IMR-90 (cell line): ENCODE measurements around the gene CPXM2. TPM values are rescaled to one million over a fixed set of nuclear protein-coding genes. Genes with fewer than 3 reads are reported as not detected.

Experiments used
- ATAC-seq: fragments of 200-7000 bp; cut with Tn5 transposase; 2 replicates; pipeline ENCODE4 v1.9.1; 2020; ENCODE audit warnings: low read depth, mild to moderate bottlenecking, moderate library complexity
- BruUV-seq: library from RNA; stranded (reverse); fragments of 400-500 nt; replicated peaks from 2 replicates; lab custom pipeline; 2021; lab: Mats Ljungman, UMichigan
- CTCF ChIA-PET: fragments of 300-600 bp; formaldehyde crosslinking; extraction: SDS; loops from one replicate; lab custom pipeline; 2021; ENCODE audit warnings: antibody characterized with exemption; lab: Yijun Ruan, JAX
- POLR2A ChIA-PET: fragments of 300-600 bp; sonication (Branson Sonifier 250); formaldehyde crosslinking; loops from one replicate; lab custom pipeline; 2022; ENCODE audit warnings: antibody characterized with exemption; ENCODE audit not compliant: unreplicated experiment; lab: Charles Lee
- DNase-seq: peaks from one replicate; pipeline ENCODE4 v3.0.0; 2013
- H2AFZ ChIP-seq: replicated peaks from 2 replicates; pipeline ENCODE3; 2013; ENCODE audit warnings: low read length, mild to moderate bottlenecking; ENCODE audit not compliant: poor library complexity
- H2AK5ac ChIP-seq: 2 replicates; pipeline ENCODE4 v1.6.1; 2013; ENCODE audit warnings: low read depth, low read length, inconsistent platforms
- H2AK9ac ChIP-seq: replicated peaks from 2 replicates; pipeline ENCODE3; 2013; ENCODE audit warnings: mild to moderate bottlenecking, low read depth, low read length, moderate library complexity; ENCODE audit not compliant: poor library complexity
- H2BK120ac ChIP-seq: 2 replicates; pipeline ENCODE4 v1.6.1; 2013; ENCODE audit warnings: low read depth, low read length, inconsistent platforms
- H2BK15ac ChIP-seq: 3 replicates; pipeline ENCODE4 v1.6.1; 2013; ENCODE audit warnings: low read depth, low read length, inconsistent platforms
- H2BK20ac ChIP-seq: 2 replicates; pipeline ENCODE4 v1.6.1; 2013; ENCODE audit warnings: low read depth, mild to moderate bottlenecking, inconsistent platforms, low read length, moderate library complexity
- H2BK5ac ChIP-seq: 2 replicates; pipeline ENCODE4 v1.6.1; 2013; ENCODE audit warnings: mild to moderate bottlenecking, low read depth, low read length, inconsistent platforms; ENCODE audit not compliant: poor library complexity, severe bottlenecking
- H3K14ac ChIP-seq: replicated peaks from 2 replicates; pipeline ENCODE4 v1.6.1; 2013; ENCODE audit warnings: low read depth, low read length, inconsistent platforms
- H3K18ac ChIP-seq: 2 replicates; pipeline ENCODE4 v1.6.1; 2013; ENCODE audit warnings: low read depth, low read length, control low read depth
- H3K23ac ChIP-seq: 2 replicates; pipeline ENCODE4 v1.6.1; 2013; ENCODE audit warnings: low read depth, low read length, inconsistent platforms
- H3K27ac ChIP-seq: 2 replicates; pipeline ENCODE4 v1.5.1; 2013; ENCODE audit warnings: mild to moderate bottlenecking, control low read depth, low read length; ENCODE audit not compliant: insufficient read depth
- H3K27me3 ChIP-seq: 2 replicates; pipeline ENCODE4 v1.6.1; 2013; ENCODE audit warnings: low read length; ENCODE audit not compliant: control insufficient read depth, insufficient read depth
- H3K36me3 ChIP-seq: 2 replicates; pipeline ENCODE4 v1.6.1; 2013; ENCODE audit warnings: low read length, mixed read lengths; ENCODE audit not compliant: control insufficient read depth, insufficient read depth
- H3K4ac ChIP-seq: 2 replicates; pipeline ENCODE4 v1.6.1; 2013; ENCODE audit warnings: low read depth, low read length, inconsistent platforms
- H3K4me1 ChIP-seq: 2 replicates; pipeline ENCODE4 v1.6.1; 2013; ENCODE audit warnings: low read length, mixed read lengths; ENCODE audit not compliant: control insufficient read depth, insufficient read depth
- H3K4me2 ChIP-seq: 2 replicates; pipeline ENCODE4 v1.6.1; 2013; ENCODE audit warnings: low read depth, mild to moderate bottlenecking, control low read depth, low read length, moderate library complexity
- H3K4me3 ChIP-seq: 2 replicates; pipeline ENCODE4 v1.5.1; 2013; ENCODE audit warnings: low read depth, mild to moderate bottlenecking, control low read depth, low read length, moderate library complexity; ENCODE audit not compliant: insufficient read depth
- H3K56ac ChIP-seq: 2 replicates; pipeline ENCODE4 v1.6.1; 2013; ENCODE audit warnings: low read length, inconsistent platforms; ENCODE audit not compliant: insufficient read depth; ENCODE audit errors: extremely low read depth
- H3K79me1 ChIP-seq, 2 experiments: 2 replicates each; pipeline ENCODE4 v1.6.1; 2013; ENCODE audit warnings: low read length in 2 of 2, inconsistent platforms in 1 of 2, low read depth in 1 of 2
- H3K9ac ChIP-seq: 2 replicates; pipeline ENCODE4 v1.6.1; 2013; ENCODE audit warnings: low read depth, low read length, control low read depth
- H3K9me1 ChIP-seq: 2 replicates; pipeline ENCODE4 v1.6.1; 2013; ENCODE audit warnings: low read length, inconsistent platforms; ENCODE audit not compliant: insufficient read depth
- H3K9me3 ChIP-seq: 2 replicates; pipeline ENCODE4 v1.6.1; 2013; ENCODE audit warnings: low read length; ENCODE audit not compliant: control insufficient read depth, insufficient read depth
- H4K20me1 ChIP-seq: 2 replicates; pipeline ENCODE4 v1.6.1; 2013; ENCODE audit warnings: low read length, inconsistent platforms; ENCODE audit not compliant: insufficient read depth
- H4K5ac ChIP-seq: 2 replicates; pipeline ENCODE4 v1.6.1; 2013; ENCODE audit warnings: mild to moderate bottlenecking, low read depth, low read length, control low read depth
- H4K8ac ChIP-seq, 2 experiments: 2 replicates each; pipeline ENCODE4 v1.6.1; 2013; ENCODE audit warnings: low read depth in 2 of 2, low read length in 2 of 2, control low read depth in 1 of 2, inconsistent platforms in 1 of 2
- H4K91ac ChIP-seq: 2 replicates; pipeline ENCODE4 v1.6.1; 2013; ENCODE audit warnings: low read depth, low read length, inconsistent platforms; ENCODE audit not compliant: insufficient read depth
- BHLHE40 ChIP-seq: fragments of 150-350 bp; IDR thresholded peaks from 2 replicates; pipeline ENCODE4 v1.6.1; 2016; ENCODE audit warnings: mild to moderate bottlenecking, low read depth, low read length
- MAZ ChIP-seq: IDR thresholded peaks from 2 replicates; pipeline ENCODE4 v1.6.1; 2012; ENCODE audit warnings: low read depth, mild to moderate bottlenecking, low read length, improper control_type of control experiment, moderate library complexity, borderline replicate concordance
- NFE2L2 ChIP-seq: fragments of 150-350 bp; IDR thresholded peaks from 2 replicates; pipeline ENCODE4 v1.6.1; 2016; ENCODE audit warnings: low read depth, mild to moderate bottlenecking, low read length
- POLR2A ChIP-seq: IDR thresholded peaks from 2 replicates; pipeline ENCODE4 v1.6.1; 2012; ENCODE audit warnings: mild to moderate bottlenecking, low read depth, low read length
- RAD21 ChIP-seq: IDR thresholded peaks from 2 replicates; pipeline ENCODE4 v1.6.1; 2012; ENCODE audit warnings: low read length, improper control_type of control experiment
- RCOR1 ChIP-seq: IDR thresholded peaks from 2 replicates; pipeline ENCODE4 v1.6.1; 2012; ENCODE audit warnings: mild to moderate bottlenecking, low read length, improper control_type of control experiment; ENCODE audit not compliant: insufficient replicate concordance
- SMC3 ChIP-seq: fragments of 150-350 bp; IDR thresholded peaks from 2 replicates; pipeline ENCODE4 v1.6.1; 2016; ENCODE audit warnings: low read depth, mild to moderate bottlenecking, antibody characterized with exemption, low read length, moderate library complexity
- WGBS, 2 experiments: methylation state at CpG; one replicate each; pipeline versions ENCODE4 v1.1.5 to v1.1.7; 2013; ENCODE audit warnings: missing lambda C conversion rate in 2 of 2; ENCODE audit not compliant: insufficient read length in 1 of 2; ENCODE audit errors: extremely low coverage in 2 of 2; 5-methylcytosine and 5-hydroxymethylcytosine counted together
- dilution Hi-C: fragments of 300-500 bp; cut with HindIII; formaldehyde crosslinking; loops from one replicate; pipeline ENCODE4 v1.14.3; 2018; ENCODE audit warnings: low sequenced_read_pairs; ENCODE audit not compliant: unreplicated experiment
- in situ Hi-C: fragments of 300-500 bp; cut with MboI; formaldehyde crosslinking; loops from 3 replicates; pipeline ENCODE4 v1.14.3; 2019; ENCODE audit warnings: low sequenced_read_pairs, inconsistent platforms, mixed read lengths
- intact Hi-C: fragments of 100-400 bp; cut with micrococcal nuclease; formaldehyde crosslinking; loops from 2 replicates; pipeline ENCODE4 v1.10.0; 2022
- polyA plus RNA-seq, 3 experiments: library from polyadenylated mRNA; depleted of rRNA; stranded (reverse); fragments of >200 nt; gene quantifications; 2 replicates each; pipeline ENCODE4 v1.2.3, GENCODE V29; 2012; ENCODE audit warnings: low replicate concordance in 1 of 3
- total RNA-seq: library from RNA; depleted of rRNA; stranded (reverse); fragments of >200 nt; gene quantifications from 2 replicates; pipeline ENCODE4 v1.2.3, GENCODE V29; 2012

Gene CPXM2
- total and polyA plus RNA-seq, 2 of the 4 experiments (the other 2 are of a cell fraction) = not detected

DNA sequence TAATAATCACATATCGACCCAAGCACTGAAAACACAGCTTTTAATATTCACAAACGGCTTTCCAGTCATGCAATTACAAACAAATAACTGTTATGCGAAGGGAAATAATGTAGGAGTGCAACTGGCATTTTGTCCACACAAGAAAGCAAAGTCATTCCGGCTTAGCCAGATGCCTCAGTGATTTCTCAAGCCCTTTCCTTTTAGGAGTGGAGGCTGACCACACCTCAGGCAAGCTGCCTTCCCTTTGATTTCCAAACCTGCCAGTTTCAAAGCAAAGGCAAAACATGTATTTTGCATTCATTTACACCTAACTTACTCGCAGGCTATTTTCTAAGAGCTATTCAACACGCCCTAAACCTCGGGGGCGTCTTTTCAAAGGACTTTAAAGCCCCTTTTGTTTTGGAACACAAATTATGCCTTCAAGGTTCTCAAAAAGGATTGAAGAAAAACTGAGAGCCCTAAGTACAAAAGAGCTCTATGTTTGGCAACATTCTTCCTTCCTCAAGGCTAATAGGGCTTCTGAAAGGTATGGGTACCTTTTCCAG lies 109.6 kb downstream of the CPXM2 start:
- TF ChIP-seq RAD21 (no peak), NFE2L2 (no peak), MAZ (no peak), SMC3 (no peak), RCOR1 (no peak), POLR2A (no peak), BHLHE40 (no peak)
- Histone ChIP-seq H3K9me3 (peaks cover 42% of the 10 kb centered on the region), H4K8ac (no peak overlapping the region), H2AK5ac (no peak overlapping the region), H3K4me2 (no peak overlapping the region), H3K9me1 (no peaks in the 10 kb centered on the region), H3K27me3 (no peaks in the 10 kb centered on the region), H3K9ac (no peak overlapping the region), H2BK15ac (no peak overlapping the region), H3K18ac (no peak overlapping the region), H3K56ac (no peak overlapping the region), H2BK20ac (no peak overlapping the region), H2AFZ (no peak overlapping the region), H4K91ac (no peak overlapping the region), H2BK5ac (no peak overlapping the region), H2AK9ac (no peak overlapping the region), H3K23ac (no peak overlapping the region), H3K27ac (no peak overlapping the region), H4K20me1 (no peaks in the 10 kb centered on the region), H3K14ac (no peak overlapping the region), H3K4me1 (no peaks in the 10 kb centered on the region), H3K79me1 (no peaks in the 10 kb centered on the region), H4K5ac (no peak overlapping the region), H3K36me3 (no peaks in the 10 kb centered on the region), H3K4ac (no peak overlapping the region), H3K4me3 (no peak overlapping the region), H2BK120ac (no peak overlapping the region)
- CTCF ChIA-PET = no interaction called here
- DNase-seq = no peak
- WGBS, 2 experiments = 18% methylated on average over 2 of the region's 8 CpGs; no CpG with 5 or more reads in 1 of the 2 experiments
- no peak for ATAC-seq
- in situ Hi-C loops = no loop called here
- intact Hi-C loops = no loop called here
- dilution Hi-C loops = no loop called here
- no TSS peak for BruUV-seq
- POLR2A ChIA-PET = no interaction called here
